Mesendoderm (in vitro differentiated cells): Measurements from ENCODE around the gene AKR1C4.

Experiments used
- DNase-seq: peaks from one replicate; pipeline ENCODE4 v3.0.0; 2013
- H2AK5ac ChIP-seq: 2 replicates; pipeline ENCODE4 v1.6.1; 2013; ENCODE audit warnings: low read length, inconsistent platforms
- H2BK120ac ChIP-seq: 2 replicates; pipeline ENCODE4 v1.6.1; 2013; ENCODE audit warnings: low read depth, mild to moderate bottlenecking, low read length, moderate library complexity, mixed read lengths
- H2BK15ac ChIP-seq: replicated peaks from 2 replicates; pipeline ENCODE4 v1.6.1; 2013; ENCODE audit warnings: low read depth, mild to moderate bottlenecking, moderate library complexity
- H2BK5ac ChIP-seq: 2 replicates; pipeline ENCODE4 v1.6.1; 2013; ENCODE audit warnings: low read length, inconsistent platforms
- H3K18ac ChIP-seq: 2 replicates; pipeline ENCODE4 v1.6.1; 2013; ENCODE audit warnings: mild to moderate bottlenecking, low read length, mixed read lengths
- H3K23ac ChIP-seq: one replicate; pipeline ENCODE4 v1.6.1; 2013; ENCODE audit warnings: low read length
- H3K27ac ChIP-seq: 2 replicates; pipeline ENCODE4 v1.5.1; 2013; ENCODE audit warnings: low read depth, mild to moderate bottlenecking, inconsistent platforms, low read length, moderate library complexity
- H3K27me3 ChIP-seq: 2 replicates; pipeline ENCODE4 v1.6.1; 2013; ENCODE audit warnings: low read length, control low read depth, mild to moderate bottlenecking, inconsistent platforms; ENCODE audit not compliant: insufficient read depth, poor library complexity
- H3K36me3 ChIP-seq: 2 replicates; pipeline ENCODE4 v1.6.1; 2013; ENCODE audit warnings: low read length, inconsistent platforms; ENCODE audit not compliant: control insufficient read depth, insufficient read depth
- H3K4ac ChIP-seq: one replicate; pipeline ENCODE4 v1.6.1; 2013; ENCODE audit warnings: low read depth, mild to moderate bottlenecking, low read length, moderate library complexity
- H3K4me1 ChIP-seq: 2 replicates; pipeline ENCODE4 v1.6.1; 2013; ENCODE audit warnings: low read depth, low read length, inconsistent platforms; ENCODE audit not compliant: control insufficient read depth
- H3K4me2 ChIP-seq: 2 replicates; pipeline ENCODE4 v1.6.1; 2013; ENCODE audit warnings: low read length
- H3K4me3 ChIP-seq: 2 replicates; pipeline ENCODE4 v1.5.1; 2013; ENCODE audit warnings: mild to moderate bottlenecking, low read length
- H3K56ac ChIP-seq: one replicate; pipeline ENCODE4 v1.6.1; 2013; ENCODE audit warnings: low read length
- H3K79me1 ChIP-seq: 2 replicates; pipeline ENCODE4 v1.6.1; 2013; ENCODE audit warnings: low read length, inconsistent platforms
- H3K79me2 ChIP-seq: 2 replicates; pipeline ENCODE4 v1.6.1; 2013; ENCODE audit warnings: mild to moderate bottlenecking, low read length; ENCODE audit not compliant: control insufficient read depth, insufficient read depth
- H3K9ac ChIP-seq: 2 replicates; pipeline ENCODE4 v1.6.1; 2013; ENCODE audit warnings: low read length, inconsistent platforms
- H4K5ac ChIP-seq: one replicate; pipeline ENCODE4 v1.6.1; 2013; ENCODE audit warnings: low read length
- H4K8ac ChIP-seq: one replicate; pipeline ENCODE4 v1.6.1; 2013; ENCODE audit warnings: low read depth, mild to moderate bottlenecking, control low read depth, low read length, moderate library complexity
- WGBS: extraction: QIAGEN DNeasy Blood & Tissue Kit; methylation state at CpG from one replicate; pipeline ENCODE4 v1.1.7; 2013; ENCODE audit warnings: low lambda C conversion rate, missing lambda C conversion rate; ENCODE audit not compliant: insufficient coverage; ENCODE audit errors: extremely low coverage; 5-methylcytosine and 5-hydroxymethylcytosine counted together

Gene AKR1C4

DNA sequence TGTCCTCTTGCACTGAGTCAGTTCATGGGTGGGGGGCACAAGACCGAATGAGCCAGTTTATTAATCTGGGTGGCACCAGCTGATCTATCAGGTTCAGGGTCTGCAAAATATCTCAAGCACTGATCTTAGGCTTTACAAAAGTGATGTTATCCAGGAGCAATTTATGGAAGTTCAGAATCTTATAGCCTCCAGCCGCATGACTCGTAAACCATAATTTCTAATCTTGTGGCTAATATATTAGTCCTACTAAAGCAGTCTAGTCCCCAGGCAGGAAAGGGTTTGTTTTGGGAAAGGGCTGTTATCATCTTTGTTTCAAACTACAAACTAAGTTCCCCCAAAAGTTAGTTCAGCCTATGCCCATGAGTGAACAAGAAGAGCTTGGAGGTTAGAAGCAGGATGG lies 45.6 kb upstream of the AKR1C4 start:
- H3K4ac ChIP-seq: no peak overlapping the region
- H3K36me3 ChIP-seq: no peaks in the 10 kb centered on the region
- H4K8ac ChIP-seq: no peak overlapping the region
- H3K27ac ChIP-seq: no peak overlapping the region
- H3K79me2 ChIP-seq: no peaks in the 10 kb centered on the region
- H3K27me3 ChIP-seq: no peaks in the 10 kb centered on the region
- no peak overlapping the region for H3K23ac ChIP-seq
- no peak overlapping the region for H2BK5ac ChIP-seq
- WGBS: no CpG with 5 or more reads among the region's 3 CpGs
- no peak overlapping the region for H3K56ac ChIP-seq
- no peak overlapping the region for H2AK5ac ChIP-seq
- DNase-seq: no peak
- H3K9ac ChIP-seq: no peak overlapping the region
- no peak overlapping the region for H3K4me2 ChIP-seq
- H4K5ac ChIP-seq: no peak overlapping the region
- H3K79me1 ChIP-seq: no peaks in the 10 kb centered on the region
- no peaks in the 10 kb centered on the region for H3K4me1 ChIP-seq
- no peak overlapping the region for H3K18ac ChIP-seq
- H2BK15ac ChIP-seq: no peak overlapping the region
- no peak overlapping the region for H3K4me3 ChIP-seq
- H2BK120ac ChIP-seq: no peak overlapping the region

DNA sequence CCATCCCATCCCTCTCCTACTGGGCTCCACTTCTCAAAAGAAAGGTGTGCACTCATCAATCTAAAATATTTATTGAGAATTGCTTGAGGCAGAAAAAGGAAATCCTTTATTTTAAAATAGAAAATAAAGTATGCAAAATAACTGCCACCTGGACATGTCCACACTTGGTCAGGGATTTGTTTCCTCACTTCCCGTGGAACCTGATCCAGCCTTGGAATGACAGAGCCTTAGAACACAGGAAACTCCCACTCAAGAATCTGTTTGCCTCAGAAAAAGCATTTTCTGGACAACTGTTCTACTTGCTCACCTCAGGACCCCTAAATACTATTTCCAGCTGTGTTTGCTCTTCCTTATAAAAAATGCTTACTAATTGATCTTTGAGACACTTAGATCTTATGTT lies 40.7 kb upstream of the AKR1C4 start:
- Histone ChIP-seq H4K5ac (no peak overlapping the region), H3K4me3 (no peak overlapping the region), H3K18ac (no peak overlapping the region), H4K8ac (no peak overlapping the region), H3K27ac (no peak overlapping the region), H2BK120ac (no peak overlapping the region), H2BK5ac (no peak overlapping the region), H3K4ac (no peak overlapping the region), H3K4me2 (no peak overlapping the region), H3K9ac (no peak overlapping the region), H3K36me3 (no peaks in the 10 kb centered on the region), H3K27me3 (no peaks in the 10 kb centered on the region), H2AK5ac (no peak overlapping the region), H3K23ac (no peak overlapping the region), H3K4me1 (no peaks in the 10 kb centered on the region), H3K79me1 (no peaks in the 10 kb centered on the region), H3K56ac (no peak overlapping the region), H2BK15ac (no peak overlapping the region), H3K79me2 (no peaks in the 10 kb centered on the region)
- WGBS: no CpG with 5 or more reads among the region's 1 CpG
- DNase-seq: no peak

DNA sequence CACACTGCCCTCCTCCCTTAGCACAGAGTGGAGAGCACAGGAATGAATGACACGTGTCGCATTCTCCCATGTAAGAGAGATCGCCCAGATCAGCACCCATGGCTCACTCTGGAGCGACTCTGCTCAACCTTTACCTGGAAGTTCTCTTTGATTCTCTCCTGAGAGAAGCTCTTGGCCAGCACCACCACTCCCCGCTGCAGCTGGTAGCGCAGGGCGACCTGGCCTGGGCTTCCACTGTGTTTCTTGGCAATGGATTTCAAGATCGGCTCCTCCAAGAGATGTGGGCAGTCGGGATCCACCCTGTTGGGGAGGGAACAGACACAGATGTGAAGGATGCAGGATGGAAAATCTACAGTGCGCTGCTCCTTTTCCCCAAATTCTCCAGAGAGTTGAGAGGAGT lies 39.1 kb upstream of the AKR1C4 start:
- no CpG with 5 or more reads among the region's 10 CpGs for WGBS
- Histone ChIP-seq H3K36me3 (no peaks in the 10 kb centered on the region), H2BK15ac (no peak overlapping the region), H3K4ac (no peak overlapping the region), H3K79me1 (no peaks in the 10 kb centered on the region), H3K4me1 (no peaks in the 10 kb centered on the region), H2BK120ac (no peak overlapping the region), H2AK5ac (no peak overlapping the region), H4K8ac (no peak overlapping the region), H3K27ac (no peak overlapping the region), H4K5ac (no peak overlapping the region), H3K23ac (no peak overlapping the region), H3K79me2 (no peaks in the 10 kb centered on the region), H3K4me3 (no peak overlapping the region), H3K9ac (no peak overlapping the region), H3K4me2 (no peak overlapping the region), H3K27me3 (no peaks in the 10 kb centered on the region), H3K56ac (no peak overlapping the region), H3K18ac (no peak overlapping the region), H2BK5ac (no peak overlapping the region)
- no peak for DNase-seq

DNA sequence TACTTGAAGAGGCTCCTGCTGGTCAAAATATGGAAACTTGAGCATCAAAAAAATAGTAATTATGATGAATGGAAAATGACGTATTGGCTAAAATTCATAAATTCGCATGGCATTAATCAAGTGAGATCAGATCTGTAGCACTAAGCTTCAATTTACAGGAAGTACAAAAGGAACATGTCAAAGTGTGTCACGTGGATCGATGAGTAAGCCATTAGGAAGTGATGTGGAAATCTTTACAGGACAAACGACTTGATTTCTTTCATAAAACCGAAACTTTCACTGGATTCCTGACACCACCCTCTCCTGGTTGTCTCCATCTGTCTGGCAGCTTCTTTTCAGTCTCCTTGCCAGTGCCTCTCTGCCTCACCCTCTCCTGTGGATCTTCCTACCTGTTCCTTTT lies 37.5 kb upstream of the AKR1C4 start:
- Histone ChIP-seq H3K9ac (no peak overlapping the region), H3K4me3 (no peak overlapping the region), H2BK120ac (no peak overlapping the region), H3K4ac (no peak overlapping the region), H3K79me2 (no peaks in the 10 kb centered on the region), H2AK5ac (no peak overlapping the region), H3K4me2 (no peak overlapping the region), H2BK15ac (no peak overlapping the region), H3K27me3 (no peaks in the 10 kb centered on the region), H2BK5ac (no peak overlapping the region), H3K56ac (no peak overlapping the region), H4K5ac (no peak overlapping the region), H3K18ac (no peak overlapping the region), H4K8ac (no peak overlapping the region), H3K23ac (no peak overlapping the region), H3K36me3 (no peaks in the 10 kb centered on the region), H3K79me1 (no peaks in the 10 kb centered on the region), H3K27ac (no peak overlapping the region), H3K4me1 (no peaks in the 10 kb centered on the region)
- whole genome bisulfite sequencing: no CpG with 5 or more reads among the region's 6 CpGs
- DNase-seq: no peak

DNA sequence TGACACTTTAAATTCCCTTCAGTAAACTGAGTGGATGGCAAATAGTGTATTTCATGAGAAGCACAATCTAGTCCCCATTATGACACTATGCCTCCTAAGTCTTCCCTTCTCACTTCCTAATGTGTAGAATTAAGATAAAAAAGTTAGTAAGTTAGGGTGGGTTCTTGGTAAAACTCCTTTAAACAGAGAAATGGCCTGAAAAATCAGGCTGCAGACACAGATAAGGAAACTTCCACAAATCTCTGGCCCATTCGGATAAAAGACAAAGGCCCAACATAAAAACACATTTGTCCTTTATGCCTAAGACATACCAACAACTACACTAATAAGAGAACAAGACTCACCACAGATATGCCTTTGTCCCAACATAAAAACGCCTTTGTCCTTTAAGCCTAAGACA lies 33.1 kb upstream of the AKR1C4 start:
- Histone ChIP-seq H3K9ac (no peak overlapping the region), H3K79me1 (no peaks in the 10 kb centered on the region), H2AK5ac (no peak overlapping the region), H3K4me3 (no peak overlapping the region), H3K4ac (no peak overlapping the region), H3K27ac (no peak overlapping the region), H3K36me3 (no peaks in the 10 kb centered on the region), H3K79me2 (no peaks in the 10 kb centered on the region), H3K23ac (no peak overlapping the region), H3K18ac (no peak overlapping the region), H4K5ac (no peak overlapping the region), H4K8ac (no peak overlapping the region), H3K27me3 (no peaks in the 10 kb centered on the region), H3K4me1 (no peaks in the 10 kb centered on the region), H2BK120ac (no peak overlapping the region), H2BK15ac (no peak overlapping the region), H3K4me2 (no peak overlapping the region), H2BK5ac (no peak overlapping the region), H3K56ac (no peak overlapping the region)
- DNase-seq: no peak
- no CpG with 5 or more reads among the region's 2 CpGs for WGBS

DNA sequence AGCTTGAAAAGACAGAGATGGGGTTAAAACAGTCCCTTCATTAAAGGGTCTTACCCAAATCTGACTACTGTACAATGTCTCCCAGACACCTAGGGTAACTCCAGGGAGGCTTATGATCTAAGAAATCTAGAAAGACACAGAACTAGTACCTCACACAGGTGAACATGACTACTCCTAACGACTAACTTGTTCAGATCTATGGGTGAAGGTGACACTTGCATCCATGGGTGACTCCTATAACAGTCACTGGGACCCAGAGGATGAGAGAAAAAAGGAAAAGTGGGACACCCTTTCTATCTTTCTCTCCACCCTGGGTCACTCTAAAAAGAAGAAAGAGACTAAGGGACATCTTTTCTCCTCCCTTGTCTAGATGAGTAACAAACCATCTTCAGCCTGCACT lies 30.9 kb upstream of the AKR1C4 start:
- no peak overlapping the region for H2BK120ac ChIP-seq
- no CpG with 5 or more reads among the region's 1 CpG for WGBS

More for the DNA sequence above, 30.9 kb upstream of the AKR1C4 start:
- no peak overlapping the region for H3K9ac ChIP-seq
- H3K4ac ChIP-seq: no peak overlapping the region
- H2BK5ac ChIP-seq: no peak overlapping the region
- H3K4me1 ChIP-seq: no peaks in the 10 kb centered on the region
- no peaks in the 10 kb centered on the region for H3K79me2 ChIP-seq
- H2BK15ac ChIP-seq: no peak overlapping the region
- no peaks in the 10 kb centered on the region for H3K27me3 ChIP-seq
- H3K36me3 ChIP-seq: no peaks in the 10 kb centered on the region
- H3K79me1 ChIP-seq: no peaks in the 10 kb centered on the region
- no peak overlapping the region for H3K23ac ChIP-seq
- no peak overlapping the region for H4K5ac ChIP-seq
- no peak overlapping the region for H3K4me3 ChIP-seq
- no peak overlapping the region for H4K8ac ChIP-seq
- H3K56ac ChIP-seq: no peak overlapping the region
- H3K4me2 ChIP-seq: no peak overlapping the region
- peak; percentile 24 for DNase-seq
- H3K27ac ChIP-seq: no peak overlapping the region
- no peak overlapping the region for H2AK5ac ChIP-seq
- H3K18ac ChIP-seq: no peak overlapping the region
